ENCODE results near the gene ZMYND12.

ZMYND12 gene

GRCh38 chr1:42392255-42392654 lies 63.6 kb downstream of the ZMYND12 start:
- DNase-seq (ENCODE audit: low read depth), result no peak

GRCh38 chr1:42386051-42386450 lies 69.8 kb downstream of the ZMYND12 start:
- no peak for DNase-seq (ENCODE audit: low read depth)

GRCh38 chr1:42385283-42385682 lies 70.5 kb downstream of the ZMYND12 start:
- no peak for DNase-seq (ENCODE audit: low read depth)

- DNase-seq (ENCODE audit: low read depth), result no peak
Observed at GRCh38 chr1:42381280-42381673, 74.5 kb downstream of the ZMYND12 start.

GRCh38 chr1:42380586-42381279 lies 75.1 kb downstream of the ZMYND12 start, which contains the start of gene RIMKLA:
Gene RIMKLA (plus strand): TSS chr1:42380792. CDS start chr1:42380935, 143 bp downstream.
- no peak for DNase-seq (ENCODE audit: low read depth)
